ENCODE measurements around the gene DYNC1I2.

DNA sequence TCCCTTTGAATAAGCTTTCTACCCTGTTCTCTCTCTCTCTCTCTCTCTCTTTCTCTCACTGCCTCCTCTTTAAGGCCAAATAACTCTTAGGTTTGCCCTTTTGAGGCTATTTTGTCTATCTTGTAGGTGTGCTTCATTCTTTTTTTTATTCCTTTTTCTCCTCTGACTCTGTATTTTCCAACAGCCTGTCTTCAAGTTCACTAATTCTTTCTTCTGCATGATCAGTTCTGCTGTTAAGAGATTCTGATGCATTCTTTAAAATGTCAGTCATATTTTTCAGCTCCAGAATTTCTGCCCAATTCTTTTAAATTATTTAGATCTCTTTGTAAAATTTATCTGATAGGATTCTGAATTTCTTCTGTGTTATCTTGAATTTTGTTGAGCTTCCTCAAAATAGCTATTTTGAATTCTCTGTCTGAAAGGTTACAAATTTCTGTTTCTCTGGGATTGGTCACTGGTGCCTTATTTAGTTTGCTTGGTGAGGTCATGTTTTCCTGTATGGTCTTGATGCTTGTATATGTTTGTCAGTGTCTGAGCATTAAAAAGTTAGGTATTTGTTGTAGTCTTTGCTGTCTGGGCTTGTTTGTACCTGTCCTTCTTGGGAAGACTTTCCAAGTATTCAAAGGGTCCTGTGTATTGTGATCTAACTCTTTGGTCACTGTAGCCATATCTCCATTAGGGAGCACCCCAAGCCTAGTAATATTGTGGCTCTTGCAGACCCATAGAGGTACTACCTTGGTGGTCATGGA, 35.4 kb upstream of the DYNC1I2 start:
- TF ChIP-seq CTCF (IDR thresholded peaks at IDR 0.05; ENCODE audit: borderline replicate concordance, extremely low read depth, low read length, poor library complexity, severe bottlenecking) (no peak), EZH2 (IDR thresholded peaks at IDR 0.05; ENCODE audit: borderline replicate concordance, low read depth, low read length, severe bottlenecking) (no peak)

Measured in DND-41 (cell line).